Measurements from ENCODE around the gene TMEM170A. TPM values are rescaled to one million over a fixed set of nuclear protein-coding genes. Genes with fewer than 3 reads are reported as not detected.
"Not testable (repeated sequence)": the region's sequence is repeated elsewhere in the genome, so short reads cannot be mapped to it uniquely, and the experiment has no call there.

TMEM170A gene
- total and polyA plus RNA-seq, 4 experiments from 2014 or later = 40.6 to 54.3 (median 47.4) TPM

DNA sequence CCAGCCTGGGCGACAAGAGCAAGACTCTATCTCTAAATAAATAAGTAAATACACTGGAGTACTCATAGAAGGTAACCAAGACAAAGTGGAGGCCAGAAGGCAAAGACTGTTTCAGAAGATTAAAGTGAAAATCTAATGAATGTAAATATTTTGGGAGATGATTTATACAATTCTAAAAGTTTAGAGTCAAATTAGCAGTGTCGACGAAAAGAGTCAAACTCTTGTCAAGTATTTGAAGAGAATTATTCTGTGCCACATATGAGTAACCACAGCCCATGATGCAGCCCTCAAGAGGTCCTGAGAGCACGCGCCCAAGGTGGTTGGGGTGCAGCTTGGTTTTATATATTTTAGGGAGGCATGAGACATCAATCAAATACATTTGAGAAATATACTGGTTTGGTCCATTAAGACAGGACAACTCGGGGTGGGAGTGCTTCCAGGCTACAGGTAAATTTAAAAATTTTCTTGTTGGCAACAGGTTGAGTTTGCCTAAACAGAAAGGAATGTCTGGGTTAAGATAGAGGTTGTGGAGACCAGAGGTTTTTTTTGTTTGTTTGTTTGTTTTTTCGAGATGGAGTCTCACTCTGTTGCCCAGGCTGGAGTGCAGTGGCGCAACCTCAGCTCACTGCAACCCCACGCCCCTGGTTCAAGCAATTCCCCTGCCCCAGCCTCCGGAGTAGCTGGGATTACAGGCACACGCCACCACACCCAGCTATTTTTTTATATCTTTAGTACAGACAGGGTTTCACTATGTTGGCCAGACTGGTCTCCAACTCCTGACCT lies 34.7 kb downstream of the TMEM170A start:
- POLR2A ChIA-PET (ENCODE audit: partially characterized antibody) = interaction anchor here (1.0 kb wide), 1 partner anchor 218 kb away, joined by 3 read pairs; no protein-coding TSS in a partner anchor
- H3K4me1 ChIP-seq (ENCODE audit: insufficient read depth, low read length) = peaks cover 30% of the 10 kb centered on the region
- Mint-ChIP-seq H3K9me3 (no peaks in the 10 kb centered on the region), H3K4me3 (peak overlapping the region in 4 of 8 donors; percentile 6 to 71 (median 48)), H3K4me1 (peaks cover 22 to 60% (median 48%) of the 10 kb centered on the region in 4 donors), H3K27me3 (no peaks in the 10 kb centered on the region), H3K36me3 (peaks cover 4 to 18% of the 10 kb centered on the region in 2 donors), H3K27ac (peak overlapping the region in 4 of 7 donors; percentile 18 to 92 (median 52))
- no peak overlapping the region for H3K4me3 ChIP-seq (ENCODE audit: low read length in 2 of 2)
- DNase-seq = no peak
- no peak overlapping the region for H3K27ac ChIP-seq (ENCODE audit: low read depth, low read length)
- H3K27me3 ChIP-seq (ENCODE audit: insufficient read depth, low read length) = no peaks in the 10 kb centered on the region
- no peaks in the 10 kb centered on the region for H3K9me3 ChIP-seq (ENCODE audit: control insufficient read depth in 1 of 2, low read length in 2 of 2)
- intact Hi-C loops (cut with micrococcal nuclease) = loop anchor here (5.0 kb wide), 1 partner anchor 1762 kb away; the partner anchor contains the start of gene MON1B
- H3K36me3 ChIP-seq (ENCODE audit: insufficient read depth, low read length) = no peaks in the 10 kb centered on the region
- CTCF ChIA-PET (ENCODE audit: partially characterized antibody) = interaction anchor here (1.0 kb wide), 1 partner anchor 230 kb away, joined by 4 read pairs; no protein-coding TSS in a partner anchor

DNA sequence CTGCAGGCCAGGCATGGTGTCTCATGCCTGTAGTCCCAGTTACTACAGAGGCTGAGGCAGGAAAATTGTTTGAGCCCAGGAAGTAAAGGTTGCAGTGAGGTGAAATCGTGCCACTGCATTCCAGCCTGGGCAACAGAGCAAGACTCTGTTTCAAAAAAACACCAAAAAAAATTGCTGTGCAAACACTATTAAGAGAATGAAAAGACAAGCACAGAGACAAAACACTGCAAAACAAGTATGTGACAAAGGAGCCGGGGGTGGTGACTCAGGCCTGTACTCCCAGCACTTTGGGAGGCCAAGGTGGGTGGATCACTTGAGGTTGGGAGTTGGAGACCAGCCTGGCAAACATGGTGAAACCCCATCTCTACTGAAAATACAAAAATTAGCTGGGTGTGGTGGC lies 38.0 kb downstream of the TMEM170A start:
- H3K27ac Mint-ChIP-seq = peak overlapping the region in 3 of 7 donors; percentile 26 to 51 (median 47)
- H3K4me1 Mint-ChIP-seq = peaks cover 13 to 46% (median 34%) of the 10 kb centered on the region in 4 donors

GRCh38 chr16:75424105-75424762 lies 40.3 kb downstream of the TMEM170A start:
- peaks cover 18% of the 10 kb centered on the region for H3K4me1 ChIP-seq (ENCODE audit: insufficient read depth, low read length)
- H3K9me3 Mint-ChIP-seq; H3K27ac Mint-ChIP-seq; H3K36me3 ChIP-seq (ENCODE audit: insufficient read depth, low read length); H3K27me3 ChIP-seq (ENCODE audit: insufficient read depth, low read length); H3K4me3 Mint-ChIP-seq; H3K36me3 Mint-ChIP-seq; H3K27ac ChIP-seq (ENCODE audit: low read depth, low read length); H3K4me3 ChIP-seq (ENCODE audit: low read length in 2 of 2); POLR2A ChIA-PET (ENCODE audit: partially characterized antibody); H3K27me3 Mint-ChIP-seq; DNase-seq; H3K9me3 ChIP-seq (ENCODE audit: control insufficient read depth in 1 of 2, low read length in 2 of 2): not testable (repeated sequence)
- CTCF ChIA-PET (ENCODE audit: partially characterized antibody) = interaction anchor here (0.8 kb wide), 1 partner anchor 33 kb away, joined by 3 read pairs; no protein-coding TSS in a partner anchor
- intact Hi-C loops (cut with micrococcal nuclease) = loop anchor here (5.0 kb wide), 1 partner anchor 38 kb away; the partner anchor contains the start of gene TMEM170A
- H3K4me1 Mint-ChIP-seq = peaks cover 21 to 41% (median 32%) of the 10 kb centered on the region in 4 donors

More for the DNA sequence above, 38.0 kb downstream of the TMEM170A start:
- H3K4me3 ChIP-seq (ENCODE audit: low read length in 2 of 2); H3K36me3 Mint-ChIP-seq; CTCF ChIA-PET (ENCODE audit: partially characterized antibody); H3K27ac ChIP-seq (ENCODE audit: low read depth, low read length); H3K4me3 Mint-ChIP-seq; intact Hi-C loops (cut with micrococcal nuclease); H3K27me3 ChIP-seq (ENCODE audit: insufficient read depth, low read length); H3K9me3 Mint-ChIP-seq; POLR2A ChIA-PET (ENCODE audit: partially characterized antibody); DNase-seq; H3K27me3 Mint-ChIP-seq; H3K36me3 ChIP-seq (ENCODE audit: insufficient read depth, low read length); H3K9me3 ChIP-seq (ENCODE audit: control insufficient read depth in 1 of 2, low read length in 2 of 2): not testable (repeated sequence)
- H3K4me1 ChIP-seq (ENCODE audit: insufficient read depth, low read length) = peaks cover 13% of the 10 kb centered on the region

DNA sequence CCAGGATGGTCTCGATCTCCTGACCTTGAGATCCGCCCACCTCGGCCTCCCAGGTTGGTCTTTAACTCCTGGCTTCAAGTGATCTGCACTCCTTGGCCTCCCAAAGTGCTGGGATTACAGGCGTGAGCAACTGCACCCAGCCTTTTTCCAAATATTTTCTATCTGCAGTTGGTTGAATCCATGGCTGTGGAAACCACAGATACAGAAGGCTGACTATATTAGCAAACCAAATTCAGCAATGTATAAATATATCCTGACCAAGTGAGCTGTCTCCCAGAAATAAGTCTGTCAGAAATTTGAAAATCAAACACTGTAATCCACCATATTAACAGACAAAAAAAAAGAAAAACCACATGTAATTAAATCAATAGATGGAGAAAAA lies 40.8 kb downstream of the TMEM170A start:
- Histone ChIP-seq H3K36me3 (ENCODE audit: insufficient read depth, low read length) (no peaks in the 10 kb centered on the region), H3K4me3 (ENCODE audit: low read length in 2 of 2) (no peak overlapping the region), H3K27me3 (ENCODE audit: insufficient read depth, low read length) (no peaks in the 10 kb centered on the region), H3K9me3 (ENCODE audit: control insufficient read depth in 1 of 2, low read length in 2 of 2) (no peaks in the 10 kb centered on the region), H3K4me1 (ENCODE audit: insufficient read depth, low read length) (peaks cover 18% of the 10 kb centered on the region), H3K27ac (ENCODE audit: low read depth, low read length) (no peak overlapping the region)
- intact Hi-C loops (cut with micrococcal nuclease) = loop anchor here (5.0 kb wide), 1 partner anchor 39 kb away; the partner anchor contains the start of gene TMEM170A
- H3K27me3 Mint-ChIP-seq = no peaks in the 10 kb centered on the region
- H3K4me1 Mint-ChIP-seq = peaks cover 20 to 36% (median 28%) of the 10 kb centered on the region in 4 donors
- no peak for DNase-seq
- no peak overlapping the region for H3K4me3 Mint-ChIP-seq
- peaks cover 0 to 5% of the 10 kb centered on the region in 2 donors for H3K36me3 Mint-ChIP-seq
- ChIA-PET CTCF (ENCODE audit: partially characterized antibody) (interaction anchor here (0.8 kb wide), 1 partner anchor 33 kb away, joined by 3 read pairs; no protein-coding TSS in a partner anchor), POLR2A (ENCODE audit: partially characterized antibody) (no interaction called here)
- H3K27ac Mint-ChIP-seq = no peak overlapping the region
- H3K9me3 Mint-ChIP-seq = no peaks in the 10 kb centered on the region

DNA sequence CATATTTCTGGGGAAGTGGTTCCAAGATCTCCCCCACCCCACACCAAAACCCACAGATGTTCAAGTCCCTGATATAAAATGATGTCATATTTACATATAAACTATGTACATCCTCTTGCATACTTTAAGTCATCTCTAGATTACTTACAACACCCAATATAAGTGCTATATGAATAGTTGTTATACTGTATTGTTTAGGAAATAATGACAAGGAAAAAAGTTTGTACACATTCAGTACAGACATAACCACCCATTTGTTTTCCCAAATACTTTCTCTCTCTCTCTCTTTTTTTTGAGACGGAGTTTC lies 42.7 kb downstream of the TMEM170A start:
- peak overlapping the region in 6 of 8 donors; percentile 9 to 70 (median 30) for H3K4me3 Mint-ChIP-seq
- POLR2A ChIA-PET (ENCODE audit: partially characterized antibody) = interaction anchor here (2.2 kb wide), 1 partner anchor 12 kb away, joined by 11 read pairs; the partner anchor contains the start of gene CFDP1
- intact Hi-C loops (cut with micrococcal nuclease) = loop anchor here (2.0 to 5.0 kb wide), 2 partner anchors 19 to 41 kb away; partner anchors contain the start of gene TMEM170A
- H3K36me3 ChIP-seq (ENCODE audit: insufficient read depth, low read length) = no peaks in the 10 kb centered on the region
- no peaks in the 10 kb centered on the region for H3K27me3 ChIP-seq (ENCODE audit: insufficient read depth, low read length)
- no peaks in the 10 kb centered on the region for H3K9me3 Mint-ChIP-seq
- no peak overlapping the region for H3K4me3 ChIP-seq (ENCODE audit: low read length in 2 of 2)
- no peaks in the 10 kb centered on the region for H3K27me3 Mint-ChIP-seq
- H3K36me3 Mint-ChIP-seq = peaks cover 0 to 2% of the 10 kb centered on the region in 2 donors
- CTCF ChIA-PET (ENCODE audit: partially characterized antibody) = interaction anchor here (1.6 kb wide), 1 partner anchor 44 kb away, joined by 6 read pairs; no protein-coding TSS in a partner anchor
- DNase-seq = no peak
- H3K4me1 Mint-ChIP-seq = peaks cover 16 to 33% (median 27%) of the 10 kb centered on the region in 4 donors
- H3K27ac Mint-ChIP-seq = peak overlapping the region in 5 of 7 donors; percentile 24 to 75 (median 54)
- peaks cover 18% of the 10 kb centered on the region for H3K4me1 ChIP-seq (ENCODE audit: insufficient read depth, low read length)
- no peak overlapping the region for H3K27ac ChIP-seq (ENCODE audit: low read depth, low read length)
- no peaks in the 10 kb centered on the region for H3K9me3 ChIP-seq (ENCODE audit: control insufficient read depth in 1 of 2, low read length in 2 of 2)

- no peaks in the 10 kb centered on the region for H3K9me3 Mint-ChIP-seq
- H3K36me3 Mint-ChIP-seq = peaks cover 0 to 1% of the 10 kb centered on the region in 2 donors
- Histone ChIP-seq H3K4me1 (ENCODE audit: insufficient read depth, low read length) (peaks cover 18% of the 10 kb centered on the region), H3K36me3 (ENCODE audit: insufficient read depth, low read length) (no peaks in the 10 kb centered on the region), H3K27me3 (ENCODE audit: insufficient read depth, low read length) (no peaks in the 10 kb centered on the region), H3K27ac (ENCODE audit: low read depth, low read length) (no peak overlapping the region), H3K4me3 (ENCODE audit: low read length in 2 of 2) (no peak overlapping the region), H3K9me3 (ENCODE audit: control insufficient read depth in 1 of 2, low read length in 2 of 2) (no peaks in the 10 kb centered on the region)
- intact Hi-C loops (cut with micrococcal nuclease) = loop anchor here (2.0 to 5.0 kb wide), 2 partner anchors 18 to 41 kb away; partner anchors contain the start of gene TMEM170A
- H3K27ac Mint-ChIP-seq = peak overlapping the region; percentile 37 to 82 (median 54)
- no peak for DNase-seq
- POLR2A ChIA-PET (ENCODE audit: partially characterized antibody) = interaction anchor here (2.2 kb wide), 1 partner anchor 13 kb away, joined by 11 read pairs; the partner anchor contains the start of gene CFDP1
- CTCF ChIA-PET (ENCODE audit: partially characterized antibody) = interaction anchor here (1.6 kb wide), 1 partner anchor 44 kb away, joined by 6 read pairs; no protein-coding TSS in a partner anchor
- peak overlapping the region in 7 of 8 donors; percentile 9 to 70 (median 33) for H3K4me3 Mint-ChIP-seq
- peaks cover 16 to 33% (median 27%) of the 10 kb centered on the region in 4 donors for H3K4me1 Mint-ChIP-seq
- H3K27me3 Mint-ChIP-seq = no peaks in the 10 kb centered on the region
These were observed 43.3 kb downstream of the TMEM170A start for GRCh38 chr16:75420987-75421819.
